HUES48 (cell line): ENCODE results near the gene PPP1R14C.

ENCODE experiments used
- H3K27ac ChIP-seq: one replicate; pipeline ENCODE4 v1.7.0; 2013; ENCODE audit warnings: low read depth, low read length, inconsistent platforms
- H3K27me3 ChIP-seq: 2 replicates; pipeline ENCODE4 v1.6.1; 2013; ENCODE audit warnings: mild to moderate bottlenecking, low read length; ENCODE audit not compliant: control insufficient read depth, insufficient read depth
- H3K36me3 ChIP-seq: 2 replicates; pipeline ENCODE4 v1.6.1; 2013; ENCODE audit warnings: low read length; ENCODE audit not compliant: control insufficient read depth, insufficient read depth
- H3K4me1 ChIP-seq: 2 replicates; pipeline ENCODE4 v1.6.1; 2013; ENCODE audit warnings: mild to moderate bottlenecking, low read length; ENCODE audit not compliant: control insufficient read depth, insufficient read depth
- H3K4me3 ChIP-seq: 2 replicates; pipeline ENCODE4 v1.5.1; 2013; ENCODE audit warnings: mild to moderate bottlenecking, low read depth, low read length
- H3K9ac ChIP-seq: 2 replicates; pipeline ENCODE4 v1.6.1; 2013; ENCODE audit warnings: mild to moderate bottlenecking, low read depth, low read length, moderate library complexity
- H3K9me3 ChIP-seq: 2 replicates; pipeline ENCODE4 v1.6.1; 2013; ENCODE audit warnings: low read length; ENCODE audit not compliant: control insufficient read depth, insufficient read depth

PPP1R14C gene

GRCh38 chr6:150204705-150205472 is 62.0 kb downstream of the PPP1R14C start:
- no peak overlapping the region for H3K4me3 ChIP-seq
- H3K9me3 ChIP-seq, result no peaks in the 10 kb centered on the region
- H3K9ac ChIP-seq, result no peak overlapping the region

GRCh38 chr6:150207931-150208570 is 65.2 kb downstream of the PPP1R14C start:
- Histone ChIP-seq H3K4me3 (no peak overlapping the region), H3K27me3 (no peaks in the 10 kb centered on the region), H3K36me3 (no peaks in the 10 kb centered on the region), H3K4me1 (no peaks in the 10 kb centered on the region), H3K9me3 (no peaks in the 10 kb centered on the region), H3K27ac (no peak overlapping the region), H3K9ac (no peak overlapping the region)

More at GRCh38 chr6:150204705-150205472, 62.0 kb downstream of the PPP1R14C start:
- Histone ChIP-seq H3K36me3 (no peaks in the 10 kb centered on the region), H3K4me1 (no peaks in the 10 kb centered on the region), H3K27me3 (no peaks in the 10 kb centered on the region), H3K27ac (no peak overlapping the region)

- Histone ChIP-seq H3K4me3 (no peak overlapping the region), H3K27ac (no peak overlapping the region), H3K36me3 (no peaks in the 10 kb centered on the region), H3K9me3 (no peaks in the 10 kb centered on the region), H3K9ac (no peak overlapping the region), H3K27me3 (no peaks in the 10 kb centered on the region), H3K4me1 (no peaks in the 10 kb centered on the region)
Measured at GRCh38 chr6:150208611-150209352, 65.9 kb downstream of the PPP1R14C start.

GRCh38 chr6:150209415-150209814 is 66.6 kb downstream of the PPP1R14C start:
- H3K4me1 ChIP-seq, result no peaks in the 10 kb centered on the region
- no peaks in the 10 kb centered on the region for H3K9me3 ChIP-seq
- H3K27me3 ChIP-seq, result no peaks in the 10 kb centered on the region
- H3K9ac ChIP-seq, result no peak overlapping the region
- no peak overlapping the region for H3K4me3 ChIP-seq
- no peaks in the 10 kb centered on the region for H3K36me3 ChIP-seq
- H3K27ac ChIP-seq, result no peak overlapping the region

- Histone ChIP-seq H3K4me1 (no peaks in the 10 kb centered on the region), H3K27ac (no peak overlapping the region), H3K9ac (no peak overlapping the region), H3K9me3 (no peaks in the 10 kb centered on the region), H3K4me3 (no peak overlapping the region), H3K27me3 (no peaks in the 10 kb centered on the region), H3K36me3 (no peaks in the 10 kb centered on the region)
Measured at GRCh38 chr6:150211700-150212511, 69.1 kb downstream of the PPP1R14C start.

GRCh38 chr6:150212778-150213177 is 69.9 kb downstream of the PPP1R14C start:
- no peak overlapping the region for H3K27ac ChIP-seq
- H3K9ac ChIP-seq, result no peak overlapping the region
- H3K27me3 ChIP-seq, result no peaks in the 10 kb centered on the region
- no peaks in the 10 kb centered on the region for H3K4me1 ChIP-seq
- no peak overlapping the region for H3K4me3 ChIP-seq
- H3K9me3 ChIP-seq, result no peaks in the 10 kb centered on the region
- no peaks in the 10 kb centered on the region for H3K36me3 ChIP-seq

GRCh38 chr6:150213301-150213700 is 70.5 kb downstream of the PPP1R14C start:
- no peaks in the 10 kb centered on the region for H3K27me3 ChIP-seq
- H3K4me3 ChIP-seq, result no peak overlapping the region
- no peak overlapping the region for H3K9ac ChIP-seq
- H3K9me3 ChIP-seq, result no peaks in the 10 kb centered on the region
- no peak overlapping the region for H3K27ac ChIP-seq
- H3K4me1 ChIP-seq, result no peaks in the 10 kb centered on the region
- H3K36me3 ChIP-seq, result no peaks in the 10 kb centered on the region

- Histone ChIP-seq H3K4me3 (no peak overlapping the region), H3K36me3 (no peaks in the 10 kb centered on the region), H3K27ac (no peak overlapping the region), H3K9me3 (no peaks in the 10 kb centered on the region), H3K27me3 (no peaks in the 10 kb centered on the region), H3K9ac (no peak overlapping the region), H3K4me1 (no peaks in the 10 kb centered on the region)
Measured at GRCh38 chr6:150214310-150214709, 71.5 kb downstream of the PPP1R14C start.

- peaks cover 4% of the 10 kb centered on the region; the same call in 1 of the 2 replicates for H3K27me3 ChIP-seq
- no peak overlapping the region for H3K4me3 ChIP-seq
- no peak overlapping the region for H3K9ac ChIP-seq
- H3K9me3 ChIP-seq, result no peaks in the 10 kb centered on the region
- no peaks in the 10 kb centered on the region for H3K36me3 ChIP-seq
- H3K27ac ChIP-seq, result no peak overlapping the region
- peaks cover 14% of the 10 kb centered on the region for H3K4me1 ChIP-seq
Measured at GRCh38 chr6:150220634-150221551, 78.0 kb downstream of the PPP1R14C start.

GRCh38 chr6:150224820-150225219 is 82.0 kb downstream of the PPP1R14C start:
- Histone ChIP-seq H3K9me3 (no peaks in the 10 kb centered on the region), H3K9ac (no peak overlapping the region), H3K27ac (no peak overlapping the region), H3K4me3 (no peak overlapping the region), H3K4me1 (peaks cover 31% of the 10 kb centered on the region), H3K27me3 (peaks cover 34% of the 10 kb centered on the region), H3K36me3 (no peaks in the 10 kb centered on the region)
